ENCODE data around the gene PUM1. TPM values are rescaled to one million over a fixed set of nuclear protein-coding genes. Genes with fewer than 3 reads are reported as not detected.

Gene PUM1
- total and polyA plus RNA-seq, 4 donors, result 24.7 to 125 (median 66.9) TPM

- H3K27ac ChIP-seq (ENCODE audit: low read depth in 1 of 2, low read length in 1 of 2), result no peak overlapping the region
These were observed 81.2 kb downstream of the PUM1 start for GRCh38 chr1:30984165-30984889.

DNA sequence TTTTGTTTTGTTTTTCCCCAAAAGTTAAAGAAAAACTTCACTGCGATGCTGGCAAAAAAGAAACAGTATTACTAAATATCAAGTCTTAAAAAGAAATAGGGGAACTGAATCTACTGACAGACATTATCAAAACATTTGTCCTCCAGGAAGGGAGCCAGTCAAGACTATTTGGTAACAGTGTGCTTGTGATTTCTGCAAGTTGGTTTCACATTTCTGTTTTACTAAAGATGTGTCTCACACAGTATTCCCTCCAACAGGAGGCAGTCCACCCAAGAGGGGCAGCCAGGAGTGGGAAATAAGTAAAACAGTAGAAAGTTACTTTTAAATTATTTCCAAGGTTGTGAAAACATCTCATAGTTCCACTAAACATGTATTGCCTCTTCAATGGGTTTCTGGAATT is 82.6 kb downstream of the PUM1 start:
- peaks cover 0 to 29% (median 13%) of the 10 kb centered on the region in 4 donors for H3K36me3 ChIP-seq (ENCODE audit: control insufficient read depth in 4 of 4, insufficient read depth in 4 of 4, low read length in 4 of 4)
- 32 to 58% methylated on average over 1 of the region's 1 CpG for WGBS, 2 donors
- ATAC-seq (ENCODE audit: insufficient read depth, low FRiP score) (no peak), DNase-seq (no peak)
- H3K27ac ChIP-seq (ENCODE audit: low read depth in 1 of 2, low read length in 1 of 2), result no peak overlapping the region
- H3K4me1 ChIP-seq (ENCODE audit: control insufficient read depth in 5 of 5, insufficient read depth in 5 of 5, low read length in 5 of 5), result peaks cover 0 to 25% (median 12%) of the 10 kb centered on the region in 5 donors
- no peak overlapping the region for H3K9ac ChIP-seq (ENCODE audit: insufficient read depth in 1 of 2, low read length in 2 of 2)
- H3K4me3 ChIP-seq, result no peak overlapping the region
- H3K27me3 ChIP-seq (ENCODE audit: control insufficient read depth in 3 of 3, insufficient read depth in 3 of 3, low read length in 2 of 3), result no peaks in the 10 kb centered on the region
- no peak for TF ChIP-seq CTCF (IDR thresholded peaks at IDR 0.05; ENCODE audit: control extremely low read depth, extremely low read depth)
- no peaks in the 10 kb centered on the region for H3K9me3 ChIP-seq (ENCODE audit: control insufficient read depth in 4 of 4, insufficient read depth in 3 of 4, low read length in 3 of 4)

More at GRCh38 chr1:30984165-30984889, 81.2 kb downstream of the PUM1 start:
- TF ChIP-seq CTCF (IDR thresholded peaks at IDR 0.05; ENCODE audit: control extremely low read depth, extremely low read depth), result no peak
- DNase-seq (peak in 2 of 3 donors; percentile 84 to 86), ATAC-seq (ENCODE audit: insufficient read depth, low FRiP score) (no peak)
- Histone ChIP-seq H3K4me1 (ENCODE audit: control insufficient read depth in 5 of 5, insufficient read depth in 5 of 5, low read length in 5 of 5) (peaks cover 0 to 30% (median 18%) of the 10 kb centered on the region in 5 donors), H3K4me3 (no peak overlapping the region), H3K36me3 (ENCODE audit: control insufficient read depth in 4 of 4, insufficient read depth in 4 of 4, low read length in 4 of 4) (peaks cover 4 to 28% (median 10%) of the 10 kb centered on the region in 4 donors), H3K9ac (ENCODE audit: insufficient read depth in 1 of 2, low read length in 2 of 2) (no peak overlapping the region), H3K27me3 (ENCODE audit: control insufficient read depth in 3 of 3, insufficient read depth in 3 of 3, low read length in 2 of 3) (no peaks in the 10 kb centered on the region), H3K9me3 (ENCODE audit: control insufficient read depth in 4 of 4, insufficient read depth in 3 of 4, low read length in 3 of 4) (no peaks in the 10 kb centered on the region)
- WGBS, 2 donors, result 60 to 78% methylated on average over 4 of the region's 4 CpGs

DNA sequence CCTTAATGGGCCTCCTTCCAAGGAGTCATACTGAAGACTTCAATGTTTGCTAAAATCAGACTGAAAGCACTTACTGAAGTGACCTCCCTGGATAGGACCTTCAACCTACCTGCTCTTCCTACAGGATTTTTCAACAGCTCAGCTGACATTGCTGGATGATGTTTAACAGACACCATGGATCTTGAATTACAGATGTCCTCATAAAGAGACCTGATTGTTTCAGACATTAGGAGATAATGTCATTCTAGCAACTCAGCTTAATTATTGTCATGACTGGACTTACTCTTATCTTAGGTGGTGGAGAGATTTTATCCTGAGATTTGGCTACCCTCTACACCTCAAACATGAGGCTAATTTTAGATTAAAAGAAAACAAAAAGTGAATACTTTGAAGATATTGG is 83.1 kb downstream of the PUM1 start:
- H3K27ac ChIP-seq (ENCODE audit: low read depth in 1 of 2, low read length in 1 of 2), result no peak overlapping the region
- no peaks in the 10 kb centered on the region for H3K27me3 ChIP-seq (ENCODE audit: control insufficient read depth in 3 of 3, insufficient read depth in 3 of 3, low read length in 2 of 3)
- no peak overlapping the region for H3K4me3 ChIP-seq
- peaks cover 0 to 25% (median 14%) of the 10 kb centered on the region in 5 donors for H3K4me1 ChIP-seq (ENCODE audit: control insufficient read depth in 5 of 5, insufficient read depth in 5 of 5, low read length in 5 of 5)
- H3K9ac ChIP-seq (ENCODE audit: insufficient read depth in 1 of 2, low read length in 2 of 2), result no peak overlapping the region
- no peak for TF ChIP-seq CTCF (IDR thresholded peaks at IDR 0.05; ENCODE audit: control extremely low read depth, extremely low read depth)
- H3K9me3 ChIP-seq (ENCODE audit: control insufficient read depth in 4 of 4, insufficient read depth in 3 of 4, low read length in 3 of 4), result no peaks in the 10 kb centered on the region
- DNase-seq (no peak), ATAC-seq (ENCODE audit: insufficient read depth, low FRiP score) (no peak)
- peaks cover 4 to 25% (median 14%) of the 10 kb centered on the region in 4 donors for H3K36me3 ChIP-seq (ENCODE audit: control insufficient read depth in 4 of 4, insufficient read depth in 4 of 4, low read length in 4 of 4)

Data from lung (tissue), 12 donors.